Natural killer cell (primary cell): Measurements from ENCODE around the gene CLSTN2. TPM values are rescaled to one million over a fixed set of nuclear protein-coding genes. Genes with fewer than 3 reads are reported as not detected.

Experiments used
- ATAC-seq, 3 donors: fragments of 150-1000 bp in 2 of 3; fragments of 200-7000 bp in 1 of 3; cut with Tn5 transposase; 1 replicate in 1 of 3; 2 replicates in 2 of 3; pipeline ENCODE4 v1.10.0; 2021; ENCODE audit warnings: mild to moderate bottlenecking in 2 of 3, moderate library complexity in 2 of 3
- DNase-seq, 2 donors: peaks; one replicate each; pipeline versions ENCODE4 v3.0.0 to v3.0.0-alpha.2; 2013 to 2021; ENCODE audit warnings: mixed read lengths in 1 of 2
- H3K27ac ChIP-seq: one replicate; pipeline ENCODE4 v1.5.1; 2013; ENCODE audit warnings: mild to moderate bottlenecking, low read length
- H3K27me3 ChIP-seq: one replicate; pipeline ENCODE4 v1.6.1; 2013; ENCODE audit warnings: low read length; ENCODE audit not compliant: control insufficient read depth, insufficient read depth
- H3K36me3 ChIP-seq: one replicate; pipeline ENCODE4 v1.6.1; 2013; ENCODE audit warnings: low read length; ENCODE audit not compliant: control insufficient read depth, insufficient read depth
- H3K4me1 ChIP-seq: one replicate; pipeline ENCODE4 v1.6.1; 2013; ENCODE audit warnings: low read length; ENCODE audit not compliant: control insufficient read depth, insufficient read depth
- H3K4me3 ChIP-seq: one replicate; pipeline ENCODE4 v1.5.1; 2013; ENCODE audit warnings: low read length
- H3K9me3 ChIP-seq: one replicate; pipeline ENCODE4 v1.6.1; 2013; ENCODE audit warnings: low read length; ENCODE audit not compliant: control insufficient read depth, insufficient read depth
- H3K27ac Mint-ChIP-seq, 2 donors: one replicate each; pipeline ENCODE4 v1.8.0; 2022; ENCODE audit warnings: mild to moderate bottlenecking in 2 of 2, mixed read lengths in 2 of 2, moderate library complexity in 1 of 2
- H3K27me3 Mint-ChIP-seq, 2 donors: one replicate each; pipeline ENCODE4 v1.8.0; 2022; ENCODE audit warnings: low read depth in 2 of 2, mixed read lengths in 2 of 2
- H3K36me3 Mint-ChIP-seq: one replicate; pipeline ENCODE4 v1.8.0; 2022; ENCODE audit warnings: mixed read lengths
- H3K4me1 Mint-ChIP-seq, 2 donors: one replicate each; pipeline ENCODE4 v1.8.0; 2022; ENCODE audit warnings: mixed read lengths in 2 of 2
- H3K4me3 Mint-ChIP-seq: one replicate; pipeline ENCODE4 v1.8.0; 2022; ENCODE audit warnings: mild to moderate bottlenecking, moderate library complexity, mixed read lengths
- H3K9me3 Mint-ChIP-seq, 2 donors: one replicate each; pipeline ENCODE4 v1.8.0; 2022; ENCODE audit warnings: mixed read lengths in 2 of 2
- CTCF ChIP-seq: fragments of 200-600 bp; IDR thresholded peaks from one replicate; pipeline ENCODE4 v1.8.0; 2022; ENCODE audit warnings: antibody characterized with exemption
- WGBS: methylation state at CpG from one replicate; pipeline ENCODE4 v1.1.7; 2013; ENCODE audit warnings: missing lambda C conversion rate; ENCODE audit not compliant: insufficient coverage; 5-methylcytosine and 5-hydroxymethylcytosine counted together
- intact Hi-C: fragments of 100-400 bp; cut with micrococcal nuclease; formaldehyde crosslinking; loops from one replicate; pipeline ENCODE4 v1.14.2; 2022
- total RNA-seq, 4 donors: library from RNA; stranded (reverse); fragments of 120-200 nt in 1 of 4; gene quantifications; one replicate each; pipeline versions ENCODE4 v1.2.3 to v1.2.4, GENCODE V29; 2013 to 2022

Gene CLSTN2
- total RNA-seq, 3 donors from 2014 or later (not counting 1 experiment from before 2014, with no cell fraction given): 0.05 TPM; not detected in 2

- no peaks in the 10 kb centered on the region for H3K27me3 ChIP-seq
- intact Hi-C loops: no loop called here
- 92% methylated on average over 3 of the region's 3 CpGs for WGBS
- no peaks in the 10 kb centered on the region for H3K9me3 Mint-ChIP-seq
- H3K27ac ChIP-seq: no peak overlapping the region
- DNase-seq: no peak
- H3K9me3 ChIP-seq: no peaks in the 10 kb centered on the region
- no peaks in the 10 kb centered on the region for H3K4me1 ChIP-seq
- no peak for TF ChIP-seq CTCF
- no peaks in the 10 kb centered on the region for H3K36me3 ChIP-seq
- no peak overlapping the region for H3K4me3 ChIP-seq
- H3K4me3 Mint-ChIP-seq: no peak overlapping the region
- no peaks in the 10 kb centered on the region for H3K4me1 Mint-ChIP-seq
- ATAC-seq: no peak
- no peaks in the 10 kb centered on the region for H3K36me3 Mint-ChIP-seq
- peaks cover 0 to 8% of the 10 kb centered on the region in 2 donors for H3K27me3 Mint-ChIP-seq
- no peak overlapping the region for H3K27ac Mint-ChIP-seq
These were observed 179.2 kb downstream of the CLSTN2 start for GRCh38 chr3:140113996-140114788.

GRCh38 chr3:140114789-140115080 lies 179.8 kb downstream of the CLSTN2 start:
- Histone ChIP-seq H3K4me3 (no peak overlapping the region), H3K27me3 (no peaks in the 10 kb centered on the region), H3K4me1 (no peaks in the 10 kb centered on the region), H3K9me3 (no peaks in the 10 kb centered on the region), H3K36me3 (no peaks in the 10 kb centered on the region), H3K27ac (no peak overlapping the region)
- no peaks in the 10 kb centered on the region for H3K9me3 Mint-ChIP-seq
- H3K27me3 Mint-ChIP-seq: peaks cover 0 to 8% of the 10 kb centered on the region in 2 donors
- ATAC-seq (no peak), DNase-seq (no peak)
- no peak for TF ChIP-seq CTCF
- no peaks in the 10 kb centered on the region for H3K36me3 Mint-ChIP-seq
- H3K27ac Mint-ChIP-seq: no peak overlapping the region
- intact Hi-C loops: loop anchor here (5.0 kb wide), 1 partner anchor 47 kb away; no protein-coding TSS in a partner anchor
- H3K4me3 Mint-ChIP-seq: no peak overlapping the region
- no peaks in the 10 kb centered on the region for H3K4me1 Mint-ChIP-seq
- WGBS: 46% methylated on average over 2 of the region's 2 CpGs

- H3K9me3 Mint-ChIP-seq: no peaks in the 10 kb centered on the region
- no peak overlapping the region for H3K4me3 ChIP-seq
These were observed 182.1 kb downstream of the CLSTN2 start for GRCh38 chr3:140117096-140117526.

More at GRCh38 chr3:140117096-140117526, 182.1 kb downstream of the CLSTN2 start:
- DNase-seq: no peak
- no peak for ATAC-seq
- no peak overlapping the region for H3K27ac Mint-ChIP-seq
- no peaks in the 10 kb centered on the region for H3K27me3 Mint-ChIP-seq
- Histone ChIP-seq H3K9me3 (no peaks in the 10 kb centered on the region), H3K4me1 (no peaks in the 10 kb centered on the region), H3K27ac (no peak overlapping the region), H3K36me3 (no peaks in the 10 kb centered on the region), H3K27me3 (no peaks in the 10 kb centered on the region)
- H3K4me1 Mint-ChIP-seq: no peaks in the 10 kb centered on the region
- TF ChIP-seq CTCF: no peak
- WGBS: 75% methylated on average over 3 of the region's 4 CpGs
- H3K4me3 Mint-ChIP-seq: no peak overlapping the region
- intact Hi-C loops: loop anchor here (5.0 kb wide), 1 partner anchor 50 kb away; no protein-coding TSS in a partner anchor
- no peaks in the 10 kb centered on the region for H3K36me3 Mint-ChIP-seq
